HepG2 (cell line): ENCODE measurements around the gene PTGR1. TPM values are rescaled to one million over a fixed set of nuclear protein-coding genes. Genes with fewer than 3 reads are reported as not detected.

Experiments
- CSRNP2 ChIP-seq: sonication (generic); formaldehyde crosslinking; conservative IDR thresholded peaks from 2 replicates; pipeline ENCODE4 v1.8.0; 2022; ENCODE audit warnings: low read depth, missing genetic modification reagents
- FOXC1 ChIP-seq: sonication (generic); formaldehyde crosslinking; IDR thresholded peaks from 2 replicates; pipeline ENCODE4 v1.8.0; 2022; ENCODE audit warnings: mild to moderate bottlenecking, missing genetic modification reagents, borderline replicate concordance
- HDAC2 ChIP-seq: sonication (generic); formaldehyde crosslinking; IDR thresholded peaks from 2 replicates; pipeline ENCODE4 v1.4.0; 2020; ENCODE audit warnings: missing genetic modification reagents
- IKZF1 ChIP-seq: fragments of 450-650 bp; IDR thresholded peaks from 2 replicates; pipeline ENCODE4 v1.7.1; 2016
- MAX ChIP-seq: IDR thresholded peaks from 2 replicates; pipeline ENCODE4 v1.6.1; 2012; ENCODE audit warnings: inconsistent platforms
- NONO ChIP-seq, 2 experiments: fragments of 450-650 bp in 1 of 2; sonication (generic) in 1 of 2; formaldehyde crosslinking in 1 of 2; IDR thresholded peaks in 1 of 2; conservative IDR thresholded peaks in 1 of 2; 2 replicates each; pipeline versions ENCODE4 v1.6.1 to v1.8.0; 2017 to 2022; ENCODE audit warnings: mild to moderate bottlenecking in 1 of 2, missing genetic modification reagents in 1 of 2, moderate library complexity in 1 of 2
- PAWR ChIP-seq: sonication (generic); formaldehyde crosslinking; IDR thresholded peaks from 2 replicates; pipeline ENCODE4 v1.4.0; 2020; ENCODE audit warnings: missing genetic modification reagents, mild to moderate bottlenecking, borderline replicate concordance
- PCBP2 ChIP-seq: fragments of 200-400 bp; formaldehyde crosslinking; optimal IDR thresholded peaks from 2 replicates; pipeline ENCODE3; 2018; ENCODE audit warnings: low read length, low read depth; ENCODE audit not compliant: poor library complexity, severe bottlenecking
- TFAP4 ChIP-seq: sonication (generic); IDR thresholded peaks from 2 replicates; pipeline ENCODE4 v1.6.1; 2016; ENCODE audit warnings: low read depth, borderline replicate concordance
- ZBTB10 ChIP-seq: sonication (generic); formaldehyde crosslinking; IDR thresholded peaks from 2 replicates; pipeline ENCODE4 v1.4.0; 2020; ENCODE audit warnings: missing genetic modification reagents, borderline replicate concordance
- ZNF343 ChIP-seq: sonication (generic); formaldehyde crosslinking; IDR thresholded peaks from 2 replicates; pipeline ENCODE4 v1.4.0; 2020; ENCODE audit warnings: mild to moderate bottlenecking, missing genetic modification reagents
- ZNF574 ChIP-seq: sonication (generic); formaldehyde crosslinking; IDR thresholded peaks from 2 replicates; pipeline ENCODE4 v1.4.0; 2020; ENCODE audit warnings: missing genetic modification reagents
- ZNF713 ChIP-seq: sonication (generic); formaldehyde crosslinking; IDR thresholded peaks from 2 replicates; pipeline ENCODE4 v1.4.0; 2020; ENCODE audit warnings: mild to moderate bottlenecking, missing genetic modification reagents
- polyA plus RNA-seq, 8 experiments: library from polyadenylated mRNA; depleted of rRNA in 3 of 8; stranded (reverse) in 7 of 8; unstranded in 1 of 8; fragments of >200 nt; fragmentation: Illumina TruSeq in 4 of 8; extraction: Trizol in 4 of 8; gene quantifications; 2 replicates each; pipeline versions ENCODE4 v1.2.1 to v1.2.3, GENCODE V29; 2011 to 2016; ENCODE audit warnings: low read depth in 4 of 8, missing spikeins in 1 of 8, mixed read lengths in 1 of 8; ENCODE audit not compliant: insufficient read depth in 1 of 8
- total RNA-seq, 5 experiments: library from RNA; depleted of rRNA; stranded (reverse); fragments of >200 nt; fragmentation: Illumina TruSeq; extraction: Trizol; gene quantifications; 2 replicates each; pipeline ENCODE4 v1.2.3, GENCODE V29; 2016; ENCODE audit warnings: low read depth in 1 of 5
- TF ChIP-seq, protein P1 (sequence below): sonication (generic); formaldehyde crosslinking; IDR thresholded peaks from 2 replicates; pipeline ENCODE4 v1.8.0; 2022; ENCODE audit warnings: mild to moderate bottlenecking, missing genetic modification reagents, borderline replicate concordance
- TF ChIP-seq, protein P2 (sequence below): sonication (generic); formaldehyde crosslinking; IDR thresholded peaks from 2 replicates; pipeline ENCODE4 v1.5.0; 2020; ENCODE audit warnings: missing genetic modification reagents, mild to moderate bottlenecking, borderline replicate concordance

PTGR1 gene
- total and polyA plus RNA-seq, 2 of the 13 experiments (the other 11 are each of a cell fraction or from before 2014, with no cell fraction given), result 6.0 to 15.8 TPM

DNA sequence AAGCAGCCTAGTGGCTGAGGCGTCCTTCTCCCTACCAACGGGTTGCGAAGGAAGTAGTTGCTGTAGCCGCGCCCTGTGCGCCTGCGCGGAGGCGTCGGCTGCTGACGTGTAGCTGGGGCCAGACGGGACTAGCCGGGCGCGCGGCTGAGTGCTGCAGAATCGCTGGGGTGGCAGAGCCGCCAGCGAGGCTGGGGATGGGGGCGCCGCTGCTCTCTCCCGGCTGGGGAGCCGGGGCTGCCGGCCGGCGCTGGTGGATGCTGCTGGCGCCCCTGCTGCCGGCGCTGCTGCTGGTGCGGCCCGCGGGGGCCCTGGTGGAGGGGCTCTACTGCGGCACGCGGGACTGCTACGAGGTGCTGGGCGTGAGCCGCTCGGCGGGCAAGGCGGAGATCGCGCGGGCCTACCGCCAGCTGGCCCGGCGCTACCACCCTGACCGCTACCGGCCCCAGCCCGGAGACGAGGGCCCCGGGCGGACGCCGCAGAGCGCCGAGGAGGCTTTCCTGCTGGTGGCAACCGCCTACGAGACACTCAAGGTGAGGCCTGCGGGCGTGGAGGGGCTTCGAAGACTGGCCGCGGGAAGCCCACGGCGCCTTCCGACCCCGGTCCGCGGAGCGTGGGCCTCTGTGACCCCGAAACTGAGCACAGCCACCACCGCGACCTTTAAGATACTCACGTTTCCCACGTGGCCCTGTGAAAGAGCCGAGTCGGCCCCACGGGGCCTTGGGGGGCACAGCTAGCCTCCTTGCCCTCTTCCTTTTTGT lies 31.9 kb upstream of the PTGR1 start, which contains the start of gene DNAJC25 (continued):
- no peak for TF ChIP-seq ZBTB10 (CRISPR knock-in tag)
- TF ChIP-seq FOXC1 (CRISPR knock-in tag), result peak; percentile 76; the same call in 1 of the 2 replicates
- no peak for TF ChIP-seq ZNF713 (CRISPR knock-in tag)
- no peak for TF ChIP-seq TFAP4
- TF ChIP-seq ZNF343, result peak; percentile 75; the same call in 1 of the 2 replicates
- TF ChIP-seq MAX, result peak; percentile 32; the same call in 1 of the 2 replicates
- TF ChIP-seq CSRNP2 (CRISPR knock-in tag), result no peak
- TF ChIP-seq ZNF574 (CRISPR knock-in tag), result peak; percentile 76
- no peak for TF ChIP-seq IKZF1
- TF ChIP-seq, protein P1, sequence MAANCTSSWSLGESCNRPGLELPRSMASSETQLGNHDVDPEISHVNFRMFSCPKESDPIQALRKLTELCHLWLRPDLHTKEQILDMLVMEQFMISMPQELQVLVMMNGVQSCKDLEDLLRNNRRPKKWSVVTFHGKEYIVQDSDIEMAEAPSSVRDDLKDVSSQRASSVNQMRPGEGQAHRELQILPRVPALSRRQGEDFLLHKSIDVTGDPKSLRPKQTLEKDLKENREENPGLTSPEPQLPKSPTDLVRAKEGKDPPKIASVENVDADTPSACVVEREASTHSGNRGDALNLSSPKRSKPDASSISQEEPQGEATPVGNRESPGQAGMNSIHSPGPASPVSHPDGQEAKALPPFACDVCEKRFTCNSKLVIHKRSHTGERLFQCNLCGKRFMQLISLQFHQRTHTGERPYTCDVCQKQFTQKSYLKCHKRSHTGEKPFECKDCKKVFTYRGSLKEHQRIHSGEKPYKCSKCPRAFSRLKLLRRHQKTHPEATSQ (CRISPR knock-in tag), result no peak
- TF ChIP-seq PCBP2, result no peak
- no peak for TF ChIP-seq PAWR (CRISPR knock-in tag)
- TF ChIP-seq, protein P2, sequence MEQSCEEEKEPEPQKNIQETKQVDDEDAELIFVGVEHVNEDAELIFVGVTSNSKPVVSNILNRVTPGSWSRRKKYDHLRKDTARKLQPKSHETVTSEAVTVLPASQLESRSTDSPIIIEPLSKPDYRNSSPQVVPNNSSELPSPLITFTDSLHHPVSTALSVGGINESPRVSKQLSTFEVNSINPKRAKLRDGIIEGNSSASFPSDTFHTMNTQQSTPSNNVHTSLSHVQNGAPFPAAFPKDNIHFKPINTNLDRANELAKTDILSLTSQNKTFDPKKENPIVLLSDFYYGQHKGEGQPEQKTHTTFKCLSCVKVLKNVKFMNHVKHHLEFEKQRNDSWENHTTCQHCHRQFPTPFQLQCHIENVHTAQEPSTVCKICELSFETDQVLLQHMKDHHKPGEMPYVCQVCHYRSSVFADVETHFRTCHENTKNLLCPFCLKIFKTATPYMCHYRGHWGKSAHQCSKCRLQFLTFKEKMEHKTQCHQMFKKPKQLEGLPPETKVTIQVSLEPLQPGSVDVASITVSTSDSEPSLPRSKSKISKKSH (CRISPR knock-in tag), result 0 out of 2 replicates have a peak, but pooled peaks have one; percentile 25
- no peak for TF ChIP-seq HDAC2 (CRISPR knock-in tag)
- TF ChIP-seq NONO (IDR thresholded peaks at IDR 0.05), result no peak
- TF ChIP-seq NONO (CRISPR knock-in tag; conservative IDR thresholded peaks at IDR 0.05), result peak; percentile 82
